GM18858 (cell line): ENCODE data around the gene SLC1A5.
"Not testable (repeated sequence)": the region's sequence is repeated elsewhere in the genome, so short reads cannot be mapped to it uniquely, and the experiment has no call there.

ENCODE experiments used
- ATAC-seq: cut with Tn5 transposase; IDR thresholded peaks from one replicate; pipeline ENCODE4 v1.9.1; 2021; ENCODE audit not compliant: unreplicated experiment

The SLC1A5 gene

GRCh38 chr19:46802152-46802551 lies 13.8 kb upstream of the SLC1A5 start:
- ATAC-seq: no peak

GRCh38 chr19:46798713-46799112 lies 10.3 kb upstream of the SLC1A5 start:
- ATAC-seq: no peak

- ATAC-seq: no peak
Measured at GRCh38 chr19:46797881-46798280, 9.5 kb upstream of the SLC1A5 start.

GRCh38 chr19:46791944-46792343 lies 3.5 kb upstream of the SLC1A5 start:
- ATAC-seq: no peak

- no peak for ATAC-seq
Measured at GRCh38 chr19:46789371-46789770, 977 bp upstream of the SLC1A5 start.

GRCh38 chr19:46788968-46789338 lies 559 bp upstream of the SLC1A5 start:
- no peak for ATAC-seq

- ATAC-seq: no peak
Measured at GRCh38 chr19:46787331-46788261, 798 bp downstream of the SLC1A5 start.

GRCh38 chr19:46787040-46787330 lies 1.4 kb downstream of the SLC1A5 start:
- ATAC-seq: no peak

GRCh38 chr19:46786236-46787039 lies 2.0 kb downstream of the SLC1A5 start:
- no peak for ATAC-seq

GRCh38 chr19:46785980-46786235 lies 2.5 kb downstream of the SLC1A5 start:
- no peak for ATAC-seq

- ATAC-seq: no peak
Measured at GRCh38 chr19:46785054-46785979, 3.1 kb downstream of the SLC1A5 start.

- no peak for ATAC-seq
Measured at GRCh38 chr19:46784262-46785053, 3.9 kb downstream of the SLC1A5 start.

GRCh38 chr19:46783670-46784069 lies 4.7 kb downstream of the SLC1A5 start:
- ATAC-seq: no peak

GRCh38 chr19:46782355-46783019 lies 5.9 kb downstream of the SLC1A5 start:
- ATAC-seq: no peak

- not testable (repeated sequence) for ATAC-seq
Measured at GRCh38 chr19:46777956-46778645, 10.3 kb downstream of the SLC1A5 start.

GRCh38 chr19:46776927-46777911 lies 11.2 kb downstream of the SLC1A5 start:
- no peak for ATAC-seq

- no peak for ATAC-seq
Measured at GRCh38 chr19:46775642-46776258, 12.6 kb downstream of the SLC1A5 start.

- ATAC-seq: no peak
Measured at GRCh38 chr19:46773018-46773399, 15.4 kb downstream of the SLC1A5 start.
